Muscle of back (tissue), 11 donors: Measurements from ENCODE around the gene RPS6KA2. TPM values are rescaled to one million over a fixed set of nuclear protein-coding genes. Genes with fewer than 3 reads are reported as not detected.
A peak's percentile ranks its signal among the peaks of the same experiment; 100 is the strongest.

Source experiments
- DNase-seq, 3 donors: peaks; one replicate each; pipeline versions ENCODE4 v3.0.0 to v3.0.0-alpha.2; 2013
- polyA plus RNA-seq, 10 donors: library from polyadenylated mRNA; unstranded; fragments of 120-200 nt; gene quantifications; one replicate each; pipeline ENCODE4 v1.2.1, GENCODE V29; 2013; ENCODE audit not compliant: insufficient read length in 10 of 10

The RPS6KA2 gene
- polyA plus RNA-seq, 10 donors, result 22.1 to 31.7 (median 25.4) TPM

GRCh38 chr6:166489301-166490155 is 137.5 kb downstream of the RPS6KA2 start:
- DNase-seq, result no peak

DNA sequence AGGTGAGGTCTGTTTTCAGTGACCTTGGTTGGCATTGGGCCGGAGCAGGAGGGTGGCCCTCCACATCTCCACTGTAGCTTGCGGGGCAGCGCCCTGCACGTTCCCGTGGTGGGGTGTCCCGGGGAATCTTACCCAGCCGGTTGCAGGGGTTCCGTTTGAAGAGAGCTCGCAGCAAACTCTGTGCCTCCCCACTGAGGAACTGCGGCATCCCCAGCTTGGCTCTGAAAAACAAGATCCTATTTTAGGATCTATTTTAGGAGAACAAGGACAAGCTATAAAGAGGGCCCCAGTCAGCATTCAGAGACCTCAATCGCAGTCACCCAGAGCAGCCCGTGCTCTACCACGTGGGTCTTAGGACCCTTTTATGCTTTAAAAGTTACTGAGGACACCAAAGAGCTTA is 138.3 kb downstream of the RPS6KA2 start:
- no peak for DNase-seq

GRCh38 chr6:166488076-166488685 is 138.9 kb downstream of the RPS6KA2 start:
- peak; percentile 30 to 76 (median 45) for DNase-seq

GRCh38 chr6:166487148-166487547 is 139.9 kb downstream of the RPS6KA2 start:
- no peak for DNase-seq

DNA sequence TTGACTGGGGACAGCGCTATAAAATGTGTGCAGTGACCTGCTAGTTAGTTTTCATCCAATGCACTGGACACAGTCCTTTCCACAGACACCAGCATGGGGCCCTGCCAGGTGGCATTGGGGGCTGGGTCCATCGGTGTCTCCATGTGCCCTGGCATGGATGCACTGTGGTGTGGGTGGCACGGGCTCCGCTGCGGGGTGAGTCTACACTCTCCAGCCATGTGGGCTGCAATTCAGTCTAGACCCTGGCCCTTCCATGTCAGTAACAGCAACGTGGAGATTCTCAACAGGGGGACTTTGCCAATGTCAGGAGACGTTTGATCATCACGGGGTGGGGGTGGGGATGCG is 140.5 kb downstream of the RPS6KA2 start:
- no peak for DNase-seq

DNA sequence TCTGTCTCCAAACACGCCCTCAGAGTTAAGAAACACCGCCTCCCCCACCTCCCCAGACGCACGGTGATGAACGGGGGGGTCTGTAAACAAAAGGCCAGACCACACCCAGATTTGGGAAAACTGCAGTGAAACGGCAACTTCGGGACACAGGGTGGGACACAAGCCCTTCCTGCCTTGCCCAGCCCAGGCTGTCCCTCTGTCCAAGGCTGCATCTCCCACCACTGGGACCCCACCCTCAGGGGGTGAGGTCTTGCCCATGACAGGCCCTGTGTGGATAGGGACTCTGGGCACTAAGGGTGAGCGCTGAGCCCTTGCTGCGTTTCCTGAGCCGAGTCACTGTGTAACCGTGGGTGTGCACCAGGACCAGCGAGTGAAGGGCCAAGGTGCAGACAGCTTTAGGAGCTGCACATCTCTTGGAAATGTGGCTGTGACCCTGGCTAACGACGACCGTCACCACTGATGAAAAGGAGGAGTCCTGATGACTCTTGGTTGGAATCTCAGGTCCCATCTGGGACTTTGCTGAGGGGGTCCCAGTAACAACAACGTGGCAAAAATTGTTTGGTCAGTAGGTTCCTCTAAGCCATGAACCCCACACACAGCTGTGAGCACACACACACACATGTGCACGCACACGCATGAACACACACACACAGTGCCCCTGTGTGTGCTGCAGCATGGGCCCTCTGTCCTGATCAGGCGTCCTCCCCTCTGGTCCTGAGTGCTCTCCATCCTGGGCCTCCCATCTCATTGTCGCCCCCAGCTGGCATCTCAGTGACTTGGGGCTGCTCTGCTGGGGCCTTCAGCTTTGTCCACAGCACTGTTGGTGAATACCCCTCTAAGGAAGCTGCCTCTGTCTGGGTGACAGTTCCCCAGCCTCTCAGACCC is 141.2 kb downstream of the RPS6KA2 start:
- no peak for DNase-seq

- no peak for DNase-seq
Measured at GRCh38 chr6:166484863-166485262, 142.2 kb downstream of the RPS6KA2 start.

DNA sequence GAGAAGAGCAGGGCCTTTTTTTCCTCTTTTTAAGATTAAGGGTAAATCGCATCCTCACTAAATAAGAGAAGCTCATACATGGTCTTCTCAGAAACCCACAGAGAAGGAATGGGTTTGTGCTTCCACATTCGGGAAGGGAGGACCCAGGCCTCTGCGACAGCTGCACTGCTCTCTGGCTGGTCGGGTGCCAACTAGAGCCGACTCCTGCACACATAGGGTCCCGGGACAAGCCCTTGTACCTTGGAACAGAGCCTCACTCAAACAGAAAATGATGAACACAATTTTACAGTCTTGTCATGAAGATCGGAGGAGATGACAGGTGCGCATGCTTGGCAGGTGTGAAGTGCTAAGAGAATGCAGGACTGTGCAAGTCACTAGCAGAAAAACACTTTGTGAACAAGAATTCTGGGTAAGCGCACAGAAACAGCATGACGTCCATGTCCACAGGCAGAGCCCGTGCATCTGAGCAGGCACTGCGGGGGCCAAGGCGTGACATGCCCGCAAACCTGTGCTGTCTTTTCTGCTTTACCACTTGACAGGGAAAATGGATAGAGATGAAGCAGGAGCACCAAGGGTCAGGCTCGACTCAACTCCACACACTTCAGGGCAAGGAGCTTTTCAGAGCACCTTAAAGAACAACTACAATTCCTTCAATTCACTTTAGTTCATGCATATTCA is 143.3 kb downstream of the RPS6KA2 start:
- DNase-seq, result peak; percentile 49 to 72 (median 64)

DNA sequence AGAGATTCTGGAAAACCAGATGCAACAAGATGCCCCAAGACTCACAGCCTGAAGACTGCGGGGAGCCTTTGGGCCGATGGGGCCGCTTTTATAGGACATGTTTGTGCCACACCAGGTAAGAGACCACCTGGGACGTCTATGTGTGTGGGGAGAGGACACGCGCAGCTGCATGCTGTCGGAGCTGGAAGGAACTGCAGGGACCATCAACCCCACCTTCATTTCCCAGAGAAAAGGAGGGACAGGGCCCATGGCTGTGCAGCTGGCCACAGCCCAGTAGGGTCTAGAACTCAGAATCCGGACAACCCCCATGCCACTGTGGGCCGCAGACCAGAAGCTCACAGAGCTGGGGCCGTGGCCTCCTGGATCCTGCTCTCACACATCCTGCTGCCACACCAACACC is 144.0 kb downstream of the RPS6KA2 start:
- no peak for DNase-seq

DNA sequence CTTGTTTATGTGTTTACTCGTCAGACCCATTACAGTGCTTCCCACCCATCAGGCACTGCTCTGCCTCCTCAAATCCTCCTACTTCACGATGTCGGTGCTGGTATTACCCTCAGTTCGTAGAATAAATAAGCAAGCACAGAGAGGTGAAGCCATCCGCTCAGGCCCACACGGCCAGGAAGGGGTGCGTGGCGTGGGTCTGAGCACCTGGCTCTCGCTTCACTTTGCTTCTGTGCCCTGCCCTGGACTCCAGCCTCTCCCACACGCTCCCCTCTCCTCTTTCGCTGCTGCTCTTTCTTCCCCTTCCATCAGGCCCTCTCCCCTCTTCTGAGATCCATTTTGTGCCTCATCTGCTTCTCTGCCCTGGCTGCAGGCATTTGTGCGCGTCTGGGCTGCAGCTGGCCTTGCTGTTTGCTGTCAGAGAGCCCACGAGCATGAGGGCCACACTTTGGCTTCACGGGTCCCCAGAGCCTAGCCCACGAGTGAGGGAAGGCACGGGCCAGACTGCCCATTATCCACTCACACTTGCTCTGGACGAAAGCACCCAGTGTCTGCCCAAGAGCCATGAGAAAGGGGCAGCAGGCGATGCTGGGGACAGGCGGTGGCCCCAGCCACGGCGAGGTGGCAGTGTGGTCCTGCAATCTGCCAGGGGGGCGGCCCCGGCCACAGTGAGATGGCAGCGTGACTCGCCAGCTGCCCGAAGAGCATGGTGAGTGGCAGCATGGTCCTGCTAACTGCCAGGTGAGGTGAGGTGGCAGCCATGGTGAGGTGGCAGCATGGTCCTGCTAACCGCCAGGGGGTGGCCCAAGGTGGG is 148.1 kb downstream of the RPS6KA2 start:
- no peak for DNase-seq

DNA sequence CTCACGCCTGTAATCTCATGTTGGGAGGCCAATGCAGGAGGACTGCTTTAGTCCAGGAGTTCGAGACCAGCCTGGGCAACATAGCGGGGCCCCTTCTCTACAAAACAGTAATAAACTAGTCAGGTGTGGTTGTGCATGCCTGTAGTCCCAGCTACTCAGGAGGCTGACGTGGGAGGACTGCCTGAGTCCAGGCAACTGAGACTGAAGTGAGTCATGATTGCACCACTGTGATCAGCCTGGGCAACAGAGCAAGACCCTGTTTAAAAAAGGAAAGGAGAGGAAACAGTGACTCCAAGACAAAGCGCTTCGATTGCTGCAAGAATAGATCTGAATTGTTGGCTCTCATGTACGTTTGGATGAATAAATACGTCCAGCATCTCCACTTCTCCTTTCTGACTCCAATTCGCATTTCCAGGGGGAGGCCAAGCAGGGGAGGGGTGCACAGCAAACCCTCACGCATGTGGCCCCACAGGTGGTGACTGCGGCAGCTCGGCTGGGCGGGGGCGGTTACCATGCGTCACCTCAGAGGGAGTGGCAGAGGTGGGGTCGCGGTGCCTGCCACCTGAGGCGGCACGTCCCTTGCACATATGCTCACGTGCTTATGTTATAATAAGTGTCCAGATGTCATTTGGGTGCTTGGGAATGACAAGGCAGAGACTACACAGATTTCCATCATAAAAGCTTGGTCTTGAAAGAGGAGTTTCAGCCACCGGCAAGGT is 149.2 kb downstream of the RPS6KA2 start:
- no peak for DNase-seq

GRCh38 chr6:166476634-166477215 is 150.3 kb downstream of the RPS6KA2 start:
- no peak for DNase-seq

DNA sequence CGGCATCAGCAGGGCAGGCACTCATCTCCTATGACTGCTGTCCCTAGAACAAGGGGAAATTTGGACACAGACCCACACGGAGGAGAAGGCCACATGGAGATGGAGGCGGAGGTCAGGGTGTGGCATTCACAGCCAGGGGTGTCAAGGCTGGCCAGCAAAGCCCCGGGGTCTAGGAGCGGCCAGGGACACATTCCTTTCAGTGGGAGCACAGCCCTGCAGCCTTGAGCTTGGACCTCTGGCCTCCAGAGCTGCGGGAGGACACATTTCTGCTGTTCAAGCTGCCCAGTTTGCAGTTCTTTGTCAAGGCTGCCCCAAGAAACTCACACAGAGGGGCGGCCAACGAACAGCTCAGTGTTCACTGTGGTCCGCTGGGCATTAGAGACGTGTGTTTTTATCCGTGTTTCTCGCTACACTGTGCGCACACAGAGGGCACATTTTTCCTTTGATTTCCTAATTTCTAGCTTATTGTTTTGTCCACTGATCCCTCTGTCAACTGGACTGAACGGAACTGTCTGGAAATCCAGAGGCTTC is 150.9 kb downstream of the RPS6KA2 start:
- no peak for DNase-seq

GRCh38 chr6:166474721-166475565 is 152.1 kb downstream of the RPS6KA2 start:
- DNase-seq, result no peak

DNA sequence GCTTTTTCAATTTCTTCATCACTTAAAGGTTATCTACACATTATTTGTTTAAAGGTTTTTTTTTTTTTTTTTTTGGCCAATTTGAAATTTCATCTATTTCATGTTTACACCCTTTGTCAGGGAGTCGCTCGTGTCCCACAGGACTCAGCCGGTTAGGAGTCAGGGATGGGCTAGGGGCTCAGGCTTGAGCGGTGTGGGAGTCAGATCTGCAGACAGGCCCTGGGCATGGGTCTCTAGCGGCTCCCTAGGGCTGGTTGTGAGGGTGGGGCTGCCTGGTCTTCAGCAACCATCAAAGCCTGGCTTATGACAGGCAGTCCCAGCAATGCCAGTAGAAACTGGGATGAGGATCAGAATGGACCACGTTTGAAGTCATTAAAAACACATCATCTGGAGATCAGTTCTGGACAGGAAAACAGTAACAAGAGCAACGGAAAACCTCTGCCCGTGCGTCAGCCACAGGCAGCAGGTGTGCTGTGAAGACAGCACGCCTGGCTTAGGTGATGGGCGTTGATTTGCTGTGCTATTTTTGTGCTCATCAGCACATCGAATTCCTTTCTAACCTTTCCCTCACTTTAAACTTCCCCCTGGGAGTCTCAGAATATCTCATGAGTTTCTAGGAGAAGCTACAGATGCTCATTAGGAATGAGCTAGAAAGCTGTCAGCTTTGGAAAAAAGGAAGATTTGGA is 153.0 kb downstream of the RPS6KA2 start:
- DNase-seq, result no peak

DNA sequence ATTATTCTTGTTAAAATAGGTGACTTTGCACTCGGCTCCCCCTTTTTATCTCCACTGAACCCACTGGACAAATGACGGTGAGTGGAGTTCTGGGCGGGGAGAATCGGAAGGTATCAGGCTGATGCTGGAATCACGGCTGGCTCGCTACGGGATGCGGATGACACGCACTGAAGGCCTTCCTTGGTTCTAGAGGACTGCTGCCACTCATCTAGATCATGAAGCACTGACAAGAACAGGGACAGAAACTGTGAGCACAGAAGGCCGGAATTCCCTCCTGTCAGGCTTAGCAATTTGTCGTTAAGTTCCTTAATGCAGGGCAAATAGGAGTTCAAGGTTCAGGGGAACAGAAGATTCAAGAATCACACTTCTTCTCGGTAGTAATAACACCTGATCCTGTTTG is 154.4 kb downstream of the RPS6KA2 start:
- no peak for DNase-seq

DNA sequence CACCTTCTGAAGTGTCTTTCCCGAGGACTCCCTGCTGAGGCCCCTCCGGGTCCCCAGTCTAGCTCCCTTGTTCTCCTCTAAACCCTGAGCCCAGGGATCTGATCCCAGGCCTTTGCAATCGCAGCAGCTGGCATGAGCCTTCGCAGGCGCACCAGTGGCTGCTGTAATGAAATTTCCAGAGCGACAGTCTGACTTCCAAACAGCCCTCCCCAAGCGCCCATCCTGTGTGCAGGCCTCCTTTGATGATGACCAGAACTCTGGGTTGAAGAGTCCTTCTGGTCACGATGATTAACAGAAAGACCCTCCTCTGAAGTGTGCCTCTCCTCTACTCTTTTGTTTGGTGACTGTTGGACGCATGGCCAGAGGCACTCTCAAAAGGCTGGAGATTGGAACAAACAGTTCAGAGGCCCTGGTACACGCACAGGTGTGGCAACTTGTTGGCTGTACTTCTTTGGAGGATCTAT is 155.2 kb downstream of the RPS6KA2 start:
- DNase-seq, result no peak

DNA sequence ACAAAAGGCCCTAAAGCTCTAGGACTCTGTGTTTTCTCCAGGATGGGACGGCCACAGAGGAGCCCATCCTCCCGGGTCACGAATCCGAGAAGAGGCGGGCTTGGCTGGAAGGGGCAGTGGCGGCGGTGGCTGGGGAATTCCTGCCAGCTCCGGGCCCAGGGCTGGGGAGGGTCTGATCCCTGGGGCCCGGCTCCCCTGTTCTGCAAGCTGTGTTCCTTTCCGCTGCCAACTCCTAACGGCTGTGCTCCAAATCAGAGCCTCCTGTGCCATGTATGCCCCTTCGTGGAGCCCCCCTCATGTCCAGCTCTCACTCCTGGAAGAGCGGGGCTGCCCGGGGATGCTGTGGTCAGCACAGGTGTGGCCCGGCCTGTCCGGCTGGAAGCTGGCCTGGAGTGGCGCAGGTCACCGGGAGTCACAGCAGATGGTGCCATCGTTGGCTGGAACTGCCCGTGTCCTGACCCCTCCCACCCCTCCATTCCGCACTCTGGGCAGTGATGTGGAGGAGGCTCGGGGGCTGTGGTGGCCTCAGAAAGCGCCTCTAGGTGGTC is 156.1 kb downstream of the RPS6KA2 start:
- DNase-seq, result no peak
